Superior temporal gyrus (tissue), 1 donor: ENCODE measurements around the gene PANK4.

Source experiments
- DNase-seq: peaks from one replicate; pipeline ENCODE4 v3.0.0-alpha.2; 2016; ENCODE audit errors: extremely low spot score

PANK4 gene

DNA sequence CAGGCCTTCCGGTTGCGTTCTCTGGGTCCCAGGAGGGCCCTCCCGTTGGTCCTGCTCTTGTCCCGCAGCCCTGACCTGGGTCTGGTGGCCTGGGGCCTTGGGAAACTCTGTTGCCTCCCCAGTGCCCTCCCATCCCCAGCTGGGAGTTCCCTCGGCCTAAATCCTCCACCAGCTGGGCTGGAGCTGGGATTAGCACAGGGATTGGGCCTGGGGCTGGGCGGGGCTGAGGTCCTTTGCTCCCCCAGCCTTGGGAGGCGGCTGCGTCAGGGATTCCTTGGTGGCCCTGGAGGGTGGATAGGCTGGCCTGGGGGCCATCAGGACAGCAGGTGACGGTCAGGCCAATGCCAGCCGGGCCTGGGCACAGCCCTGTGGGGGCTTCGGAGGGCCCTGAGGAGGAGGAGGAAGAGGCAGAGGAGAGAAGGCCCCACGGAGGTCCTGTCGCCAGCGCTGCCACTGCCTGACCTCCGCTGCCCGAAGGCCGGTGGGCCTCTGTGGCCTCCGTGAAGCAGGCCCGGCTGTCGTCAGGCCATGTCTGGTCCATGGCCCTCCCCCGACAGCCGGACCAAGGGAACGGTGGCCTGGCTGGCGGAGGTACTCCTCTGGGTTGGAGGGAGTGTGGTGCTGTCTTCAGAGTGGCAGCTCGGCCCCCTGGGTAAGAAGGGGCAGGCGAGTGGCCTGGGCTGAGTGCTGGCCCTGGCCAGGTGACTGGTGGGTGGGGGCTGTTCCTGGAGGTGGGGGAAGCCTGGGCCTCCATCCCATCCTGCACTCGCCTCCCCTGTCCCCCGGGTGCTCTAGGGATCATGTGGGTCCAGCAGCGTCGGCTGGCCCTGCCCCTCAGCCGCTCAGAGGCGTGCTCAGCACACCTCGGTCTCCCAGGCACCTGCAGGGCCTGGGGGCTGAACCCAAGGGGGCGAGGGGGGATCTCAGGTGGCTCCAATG is 50.1 kb downstream of the PANK4 start, which contains the start of gene PLCH2:
PLCH2 (plus strand) TSS at position 229 of the 939 bp plus-strand sequence; CDS start at position 529, 300 bp downstream.
- DNase-seq, result no peak

- no peak for DNase-seq
These were observed 50.8 kb downstream of the PANK4 start for GRCh38 chr1:2475571-2475970.

GRCh38 chr1:2474933-2475371 is 51.4 kb downstream of the PANK4 start:
- DNase-seq, result no peak

DNA sequence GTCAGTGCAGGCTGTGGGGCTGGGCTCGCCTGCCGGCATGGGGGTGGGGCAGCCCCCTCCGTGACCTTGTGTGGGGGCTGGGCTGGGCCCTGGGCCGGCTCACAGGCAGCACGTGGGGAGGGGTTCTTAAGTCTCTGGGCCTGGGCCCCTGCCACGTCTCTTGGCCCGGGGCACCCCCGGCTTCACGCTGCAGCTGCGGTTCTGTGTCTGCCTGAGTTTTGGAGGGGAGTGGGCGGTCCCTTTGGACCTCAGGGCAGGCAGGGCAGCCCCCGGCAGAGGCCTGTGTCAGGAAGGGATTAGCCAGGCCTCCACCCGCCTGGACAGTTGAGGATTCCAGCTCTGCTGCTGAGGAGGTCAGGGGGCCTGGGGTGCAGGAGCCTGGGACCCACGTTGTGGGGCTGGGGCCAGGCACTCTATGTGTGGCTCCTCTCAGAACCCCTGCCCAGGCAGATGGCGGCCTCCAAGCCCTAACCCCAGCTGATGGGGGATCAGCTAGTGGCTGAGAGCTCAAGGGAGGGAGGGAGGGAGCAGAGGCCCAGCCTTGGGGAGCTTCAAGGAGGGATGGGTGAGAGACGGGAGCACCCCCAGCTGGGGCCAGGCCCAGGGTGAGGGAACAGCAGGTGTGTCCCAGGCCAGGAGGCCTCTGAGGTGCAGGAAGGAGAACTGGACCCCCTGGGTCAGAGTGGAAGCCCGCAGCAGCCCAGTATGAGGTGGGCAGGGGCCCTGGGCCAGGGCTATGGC is 52.1 kb downstream of the PANK4 start:
- DNase-seq, result no peak

- DNase-seq, result no peak
These were observed 53.2 kb downstream of the PANK4 start for GRCh38 chr1:2473198-2473597.

DNA sequence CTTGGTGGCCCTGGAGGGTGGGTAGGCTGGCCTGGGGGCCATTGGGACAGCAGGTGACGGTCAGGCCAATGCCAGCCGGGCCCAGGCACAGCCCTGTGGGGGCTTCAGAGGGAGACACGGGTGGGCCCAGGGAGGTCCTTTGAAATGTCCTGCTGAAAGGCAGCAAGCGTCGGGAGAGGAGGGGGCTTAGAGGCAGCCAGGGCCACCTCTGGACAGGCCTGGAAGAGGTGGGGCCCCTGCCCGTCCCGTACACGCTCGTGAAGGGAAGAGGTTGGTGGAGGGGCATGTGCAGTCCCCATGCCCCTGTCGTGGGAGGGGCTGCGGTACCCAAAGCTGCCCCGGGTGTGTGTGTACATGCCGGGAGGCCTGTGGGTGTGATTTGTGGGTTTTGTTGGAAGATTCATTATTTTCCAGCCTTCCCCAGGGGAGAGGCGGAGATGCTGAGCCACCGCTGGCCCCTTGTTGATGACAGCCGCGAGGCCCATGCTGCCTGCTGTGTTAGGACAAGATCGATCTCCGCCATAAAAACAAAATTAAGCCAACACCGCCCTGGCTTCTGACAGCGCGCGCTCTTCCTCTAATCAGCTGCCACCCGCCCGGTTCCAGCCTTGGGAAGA is 53.7 kb downstream of the PANK4 start:
- no peak for DNase-seq

GRCh38 chr1:2472109-2472508 is 54.3 kb downstream of the PANK4 start:
- no peak for DNase-seq

GRCh38 chr1:2471587-2472001 is 54.8 kb downstream of the PANK4 start:
- no peak for DNase-seq

- no peak for DNase-seq
These were observed 55.3 kb downstream of the PANK4 start for GRCh38 chr1:2471159-2471471.

DNA sequence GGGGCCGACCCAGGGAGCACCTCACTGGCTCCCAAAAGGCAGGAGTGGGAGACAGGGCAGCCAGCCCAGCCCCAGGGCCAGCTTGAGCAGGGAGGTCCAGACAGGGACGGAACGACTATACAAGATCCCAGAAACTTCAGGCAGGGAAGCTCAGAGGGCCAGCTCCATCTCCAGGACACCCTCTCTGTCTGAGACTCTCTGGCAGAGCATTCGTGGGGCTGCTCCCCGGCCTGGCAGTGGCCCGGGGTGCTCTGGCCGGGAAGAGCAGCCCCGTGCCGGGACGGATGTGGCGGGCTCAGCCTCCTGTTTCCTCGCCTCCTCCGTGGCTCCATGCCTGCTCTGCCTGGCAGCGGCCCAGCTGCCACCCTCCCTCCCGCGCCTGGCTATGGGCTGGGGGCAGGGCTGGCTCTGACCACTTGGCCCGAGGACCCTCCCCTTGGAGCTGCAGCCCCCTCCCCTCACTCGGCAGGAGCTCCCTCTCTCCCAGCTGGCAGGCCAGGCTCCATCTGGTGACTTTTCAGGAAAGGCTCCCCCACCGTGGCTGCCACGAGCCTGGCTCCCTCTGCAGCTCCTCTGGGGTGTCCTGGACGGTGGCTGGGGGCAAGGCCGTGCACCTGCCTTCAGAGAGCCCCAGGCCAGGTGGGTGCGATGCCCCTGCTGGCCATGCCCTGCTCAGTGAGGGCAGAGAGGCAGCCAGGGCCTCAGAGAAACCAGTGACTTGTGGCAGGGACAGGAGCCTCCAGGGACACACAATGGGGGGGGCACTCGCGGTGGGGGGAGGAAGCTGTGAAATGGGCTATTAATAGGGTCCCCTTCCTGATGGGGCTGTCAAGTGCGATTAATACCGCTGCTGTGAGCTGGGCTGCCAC is 55.9 kb downstream of the PANK4 start:
- DNase-seq, result no peak

DNA sequence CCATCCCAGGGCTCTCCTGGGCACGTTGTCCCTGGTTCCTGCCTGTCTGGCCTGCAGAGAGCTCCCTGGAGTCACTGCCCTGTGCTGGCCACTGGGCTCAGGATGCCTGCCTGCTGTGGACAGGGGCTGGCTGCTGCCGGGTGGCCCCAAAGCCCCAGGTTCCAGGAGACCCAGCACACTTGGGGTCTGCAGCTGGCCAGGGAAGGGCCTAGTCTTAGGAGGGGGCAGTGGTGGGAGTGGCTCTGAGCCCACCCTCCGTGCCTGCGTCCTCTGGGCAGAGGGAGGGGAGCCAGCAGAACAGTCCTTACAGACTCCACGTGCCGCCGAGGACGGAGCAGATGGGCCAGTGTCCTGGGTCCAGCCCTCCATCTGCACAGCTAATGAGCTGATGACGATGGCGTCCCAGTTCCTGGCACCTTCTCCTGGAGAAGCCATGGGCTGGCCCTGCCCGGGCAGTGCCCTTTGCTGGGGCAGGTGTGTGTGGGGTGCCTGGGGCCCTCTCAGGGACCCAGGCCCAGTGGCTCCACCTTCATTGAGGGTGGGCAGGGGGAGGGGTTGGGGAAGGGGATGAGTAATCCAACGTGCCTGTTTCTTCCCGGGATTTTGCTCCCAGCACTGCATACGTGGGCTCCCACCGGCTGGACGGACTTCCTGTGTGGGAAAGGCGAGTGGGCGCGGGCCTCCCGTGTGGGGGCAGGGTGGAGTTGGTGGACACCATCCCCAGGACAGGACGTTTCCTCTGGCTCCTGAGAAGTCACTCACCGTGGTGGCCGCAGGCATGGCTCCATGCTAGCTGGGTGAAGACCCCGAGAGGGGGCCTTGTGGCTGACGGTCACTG is 57.1 kb downstream of the PANK4 start:
- no peak for DNase-seq

- no peak for DNase-seq
These were observed 57.9 kb downstream of the PANK4 start for GRCh38 chr1:2468540-2468939.

DNA sequence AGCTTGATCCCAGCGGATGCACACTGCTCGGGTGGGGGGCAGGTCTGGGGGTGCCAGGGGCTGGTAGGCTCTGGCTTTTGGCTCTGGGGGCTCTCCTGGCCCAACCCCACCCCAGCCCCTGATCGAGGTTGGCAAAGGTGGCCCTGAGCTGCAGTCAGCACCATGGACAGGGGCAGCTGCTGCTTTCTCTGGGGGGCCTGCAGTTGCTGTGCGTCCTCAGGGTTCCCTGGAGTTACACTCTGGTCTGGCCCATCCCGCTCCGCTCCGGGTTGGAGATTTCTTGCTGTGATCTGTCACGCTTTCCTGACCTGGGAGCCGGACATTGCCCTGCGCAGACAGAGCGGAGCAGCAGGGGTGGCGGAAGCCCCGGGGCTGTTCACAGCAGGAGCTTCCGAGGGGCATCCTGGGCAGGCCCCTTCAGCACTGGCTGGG is 58.3 kb downstream of the PANK4 start:
- no peak for DNase-seq

- no peak for DNase-seq
These were observed 59.3 kb downstream of the PANK4 start for GRCh38 chr1:2466958-2467554.

DNA sequence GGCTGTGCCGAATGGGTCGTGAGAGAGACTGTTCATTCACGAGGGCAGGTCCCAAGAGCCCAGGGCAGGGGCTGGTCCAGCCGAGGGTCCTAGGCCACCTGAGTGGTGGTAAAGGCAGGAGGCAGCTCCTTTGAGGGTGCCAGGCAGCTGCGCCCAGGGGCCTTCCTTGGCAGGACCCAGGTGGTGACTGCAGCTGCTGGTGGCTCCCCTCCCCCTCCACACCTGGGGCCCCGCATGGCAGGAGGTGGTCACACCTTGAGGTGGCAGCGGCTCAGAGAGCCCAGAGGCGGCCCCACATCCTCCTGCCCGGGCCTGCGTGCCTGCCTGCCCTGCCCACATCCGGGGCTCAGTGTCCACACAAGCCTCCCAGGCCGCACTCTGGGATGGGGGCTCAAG is 60.1 kb downstream of the PANK4 start:
- DNase-seq, result no peak

DNA sequence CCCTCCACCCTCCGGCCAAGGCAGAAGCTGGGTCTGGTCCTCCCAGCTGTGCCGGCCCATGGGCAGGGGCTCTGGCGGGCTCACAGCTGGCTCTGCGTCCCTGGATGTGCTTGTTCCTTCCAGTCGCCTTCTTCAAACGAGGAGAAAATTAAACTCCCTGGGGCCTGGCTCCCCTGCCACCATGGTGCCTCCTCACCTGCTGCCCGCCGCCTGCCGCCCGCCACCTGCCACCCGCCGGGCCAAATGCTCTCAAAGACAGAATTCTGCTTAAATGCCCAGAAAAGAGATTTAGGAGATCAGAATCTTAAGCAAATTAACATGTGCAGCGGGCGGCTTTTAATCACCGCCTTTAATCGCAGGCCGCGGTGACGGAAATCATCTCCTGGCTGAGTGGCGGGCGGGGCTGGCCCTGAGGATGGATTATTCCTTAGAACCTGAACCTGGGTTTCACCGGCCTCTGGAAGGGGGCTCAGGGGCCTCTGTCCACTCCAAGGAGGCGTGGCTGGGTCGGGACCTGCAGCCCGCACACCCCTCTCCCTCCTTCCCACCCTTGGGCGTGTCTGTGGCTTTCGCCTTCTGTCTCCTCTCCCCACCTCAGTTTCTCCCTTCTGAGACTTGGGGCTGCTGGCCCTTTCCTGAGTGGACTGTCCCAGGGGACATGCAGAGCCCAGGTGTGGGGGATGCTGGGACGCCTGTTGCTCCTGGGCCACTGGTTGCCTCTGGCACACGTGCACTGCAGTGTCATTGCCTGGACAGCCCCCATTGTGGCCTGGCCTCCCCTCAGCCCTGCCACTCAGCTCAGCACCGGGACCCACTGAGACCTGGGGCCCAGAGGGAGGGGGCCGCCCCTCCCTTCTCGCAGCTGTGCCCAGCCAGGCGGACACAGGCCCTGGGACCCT is 60.8 kb downstream of the PANK4 start:
- no peak for DNase-seq

DNA sequence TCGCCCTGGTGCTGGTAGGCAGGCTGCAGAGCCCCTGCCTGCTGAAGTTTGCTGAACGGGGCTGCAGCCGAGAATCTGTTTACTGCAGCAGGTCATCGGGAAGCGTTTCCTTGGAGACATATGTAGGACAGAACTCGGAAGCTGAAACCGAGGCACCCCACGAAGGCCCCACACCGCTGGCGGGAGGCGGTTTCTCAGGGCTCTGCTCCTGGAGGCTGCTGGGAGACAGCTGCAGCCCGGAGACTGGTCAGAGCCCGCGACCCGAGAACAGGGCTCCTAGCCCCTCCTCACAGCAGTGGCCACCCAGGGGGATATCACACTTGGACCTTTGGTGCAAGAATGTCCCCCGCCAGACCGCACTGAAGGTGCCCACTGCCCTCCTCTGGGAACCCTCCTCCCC is 63.0 kb downstream of the PANK4 start:
- DNase-seq, result no peak

- no peak for DNase-seq
These were observed 63.6 kb downstream of the PANK4 start for GRCh38 chr1:2462819-2463218.
